ENCODE measurements around the gene GLIS1.

The GLIS1 gene

DNA sequence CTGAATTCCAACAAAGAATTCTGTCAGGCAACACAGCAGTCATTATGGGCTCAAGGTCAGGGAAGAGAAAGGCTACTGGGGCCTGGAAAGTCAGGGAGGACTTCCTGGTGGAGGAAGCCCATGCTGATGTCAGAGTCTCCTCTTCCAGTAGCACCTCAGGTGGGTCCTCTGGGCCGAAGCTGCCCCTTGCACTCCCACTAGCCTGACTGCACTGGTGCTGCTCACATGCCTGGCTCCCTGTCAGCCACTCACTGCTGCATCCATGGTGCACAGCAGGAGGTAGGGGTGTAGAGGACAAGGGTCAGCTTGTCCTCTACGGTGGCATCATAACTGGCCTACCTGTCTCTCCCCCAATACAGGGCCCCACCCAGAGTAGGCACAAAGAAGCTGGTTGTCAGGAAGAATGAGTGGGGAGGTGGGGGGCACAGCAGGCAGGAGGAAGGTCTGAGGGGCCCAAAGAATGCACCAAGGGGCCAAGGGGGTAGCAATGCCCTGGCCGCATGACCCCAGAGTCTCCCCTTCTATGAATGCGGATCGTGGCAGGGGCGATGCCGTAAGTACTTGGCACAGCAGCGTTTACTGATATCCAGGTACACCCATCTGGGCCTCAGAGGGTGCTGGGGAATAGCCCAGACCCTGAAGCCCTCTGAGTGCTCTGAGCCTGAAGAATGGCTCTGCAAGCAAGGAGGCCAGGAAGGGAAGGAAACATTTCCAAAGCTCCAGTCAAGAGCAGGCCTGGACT is 80.3 kb downstream of the GLIS1 start:
- no peak overlapping the region for H3K4me2 ChIP-seq (ENCODE audit: insufficient read depth, low read length)
- no peak for TF ChIP-seq EZH2 (IDR thresholded peaks at IDR 0.05; ENCODE audit: borderline replicate concordance, low read depth, low read length, severe bottlenecking)
- TF ChIP-seq, protein P1, sequence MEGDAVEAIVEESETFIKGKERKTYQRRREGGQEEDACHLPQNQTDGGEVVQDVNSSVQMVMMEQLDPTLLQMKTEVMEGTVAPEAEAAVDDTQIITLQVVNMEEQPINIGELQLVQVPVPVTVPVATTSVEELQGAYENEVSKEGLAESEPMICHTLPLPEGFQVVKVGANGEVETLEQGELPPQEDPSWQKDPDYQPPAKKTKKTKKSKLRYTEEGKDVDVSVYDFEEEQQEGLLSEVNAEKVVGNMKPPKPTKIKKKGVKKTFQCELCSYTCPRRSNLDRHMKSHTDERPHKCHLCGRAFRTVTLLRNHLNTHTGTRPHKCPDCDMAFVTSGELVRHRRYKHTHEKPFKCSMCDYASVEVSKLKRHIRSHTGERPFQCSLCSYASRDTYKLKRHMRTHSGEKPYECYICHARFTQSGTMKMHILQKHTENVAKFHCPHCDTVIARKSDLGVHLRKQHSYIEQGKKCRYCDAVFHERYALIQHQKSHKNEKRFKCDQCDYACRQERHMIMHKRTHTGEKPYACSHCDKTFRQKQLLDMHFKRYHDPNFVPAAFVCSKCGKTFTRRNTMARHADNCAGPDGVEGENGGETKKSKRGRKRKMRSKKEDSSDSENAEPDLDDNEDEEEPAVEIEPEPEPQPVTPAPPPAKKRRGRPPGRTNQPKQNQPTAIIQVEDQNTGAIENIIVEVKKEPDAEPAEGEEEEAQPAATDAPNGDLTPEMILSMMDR (IDR thresholded peaks at IDR 0.05; ENCODE audit: borderline replicate concordance, extremely low read depth, low read length, poor library complexity, severe bottlenecking), result no peak
- H3K4me3 ChIP-seq (ENCODE audit: low read depth in 1 of 2, low read length in 2 of 2), result no peak overlapping the region
- ATAC-seq (ENCODE audit: insufficient read depth, low read depth) (no peak), DNase-seq (no peak)
- peaks cover 26% of the 10 kb centered on the region for H3K27me3 ChIP-seq (ENCODE audit: insufficient read depth, low read length, poor library complexity)
- no peak overlapping the region for H3K9ac ChIP-seq (ENCODE audit: low read depth, low read length)
- H3K79me2 ChIP-seq (ENCODE audit: insufficient read depth, low read length), result no peaks in the 10 kb centered on the region
- H3K36me3 ChIP-seq (ENCODE audit: insufficient read depth, low read length), result no peaks in the 10 kb centered on the region
- H3K27ac ChIP-seq (ENCODE audit: low read length), result no peak overlapping the region
- H4K20me1 ChIP-seq (ENCODE audit: insufficient read depth, low read length), result no peaks in the 10 kb centered on the region; the same call in 1 of the 2 replicates
- no peak overlapping the region for H2AFZ ChIP-seq (ENCODE audit: low read depth, low read length)
- H3K9me3 ChIP-seq (ENCODE audit: insufficient read depth, low read length, severe bottlenecking), result no peaks in the 10 kb centered on the region
- no peaks in the 10 kb centered on the region for H3K4me1 ChIP-seq (ENCODE audit: insufficient read depth, low read length)

DNA sequence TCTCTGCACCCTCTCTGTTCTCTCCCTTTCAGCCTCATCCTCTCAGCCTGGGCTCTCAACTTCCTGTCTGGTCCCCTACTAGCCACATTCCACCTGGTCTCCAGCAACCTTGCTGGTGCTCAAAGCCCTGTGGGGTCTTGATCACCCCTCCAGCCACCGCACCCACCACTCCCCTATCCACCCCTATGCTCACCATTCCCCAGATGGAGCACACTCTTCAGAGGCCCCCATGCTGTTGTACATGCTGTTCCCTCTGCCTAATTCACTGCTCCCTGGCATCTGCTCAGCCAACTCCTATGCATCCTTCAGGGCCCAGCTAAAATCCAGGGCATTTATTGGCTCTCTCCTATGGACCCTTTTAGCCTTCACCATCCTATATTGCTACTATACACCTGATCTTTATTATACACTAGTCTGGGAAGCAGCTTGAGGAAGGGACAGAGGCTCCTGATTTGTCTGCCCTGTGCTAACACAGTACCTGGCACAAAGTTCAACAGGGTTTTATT is 81.0 kb downstream of the GLIS1 start:
- DNase-seq, result no peak
- Histone ChIP-seq H3K27ac (ENCODE audit: low read length) (no peak overlapping the region), H3K4me3 (ENCODE audit: low read depth in 1 of 2, low read length in 2 of 2) (no peak overlapping the region), H2AFZ (ENCODE audit: low read depth, low read length) (no peak overlapping the region), H3K4me1 (ENCODE audit: insufficient read depth, low read length) (no peaks in the 10 kb centered on the region), H3K79me2 (ENCODE audit: insufficient read depth, low read length) (no peaks in the 10 kb centered on the region), H3K4me2 (ENCODE audit: insufficient read depth, low read length) (no peak overlapping the region), H3K27me3 (ENCODE audit: insufficient read depth, low read length, poor library complexity) (peaks cover 26% of the 10 kb centered on the region), H4K20me1 (ENCODE audit: insufficient read depth, low read length) (no peaks in the 10 kb centered on the region; the same call in 1 of the 2 replicates), H3K36me3 (ENCODE audit: insufficient read depth, low read length) (no peaks in the 10 kb centered on the region), H3K9me3 (ENCODE audit: insufficient read depth, low read length, severe bottlenecking) (no peaks in the 10 kb centered on the region), H3K9ac (ENCODE audit: low read depth, low read length) (no peak overlapping the region)
- no peak for TF ChIP-seq EZH2 (IDR thresholded peaks at IDR 0.05; ENCODE audit: borderline replicate concordance, low read depth, low read length, severe bottlenecking)
- TF ChIP-seq, protein P1 (IDR thresholded peaks at IDR 0.05; ENCODE audit: borderline replicate concordance, extremely low read depth, low read length, poor library complexity, severe bottlenecking), result no peak
- peak; percentile 35; the same call in 1 of the 3 replicates for ATAC-seq (ENCODE audit: insufficient read depth, low read depth)

DNA sequence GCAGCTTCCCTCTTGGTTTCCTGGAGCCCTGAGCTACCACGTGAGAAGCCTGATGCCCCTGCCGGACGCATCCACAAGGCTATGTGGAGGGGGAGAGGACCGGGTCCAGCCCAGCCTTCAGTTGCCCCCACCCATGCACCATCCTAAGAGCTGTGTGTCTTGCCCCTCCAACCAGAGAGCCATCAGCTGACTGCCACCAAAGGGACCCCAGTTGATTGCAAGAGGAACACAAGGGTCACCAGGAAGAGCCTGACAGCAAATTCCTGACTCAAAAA is 81.5 kb downstream of the GLIS1 start:
- H3K36me3 ChIP-seq (ENCODE audit: insufficient read depth, low read length), result no peaks in the 10 kb centered on the region
- DNase-seq (no peak), ATAC-seq (ENCODE audit: insufficient read depth, low read depth) (no peak)
- no peak overlapping the region for H3K27ac ChIP-seq (ENCODE audit: low read length)
- no peak for TF ChIP-seq EZH2 (IDR thresholded peaks at IDR 0.05; ENCODE audit: borderline replicate concordance, low read depth, low read length, severe bottlenecking)
- TF ChIP-seq, protein P1 (IDR thresholded peaks at IDR 0.05; ENCODE audit: borderline replicate concordance, extremely low read depth, low read length, poor library complexity, severe bottlenecking), result no peak
- H3K4me2 ChIP-seq (ENCODE audit: insufficient read depth, low read length), result no peak overlapping the region
- H2AFZ ChIP-seq (ENCODE audit: low read depth, low read length), result no peak overlapping the region
- H3K27me3 ChIP-seq (ENCODE audit: insufficient read depth, low read length, poor library complexity), result peaks cover 26% of the 10 kb centered on the region
- H3K79me2 ChIP-seq (ENCODE audit: insufficient read depth, low read length), result no peaks in the 10 kb centered on the region
- no peaks in the 10 kb centered on the region for H3K9me3 ChIP-seq (ENCODE audit: insufficient read depth, low read length, severe bottlenecking)
- no peak overlapping the region for H3K4me3 ChIP-seq (ENCODE audit: low read depth in 1 of 2, low read length in 2 of 2)
- H3K9ac ChIP-seq (ENCODE audit: low read depth, low read length), result no peak overlapping the region
- no peaks in the 10 kb centered on the region; the same call in 1 of the 2 replicates for H4K20me1 ChIP-seq (ENCODE audit: insufficient read depth, low read length)
- H3K4me1 ChIP-seq (ENCODE audit: insufficient read depth, low read length), result no peaks in the 10 kb centered on the region

Data from DND-41 (cell line).